Loucy (cell line): ENCODE measurements around the gene TMPRSS11B.
A peak's percentile ranks its signal among the peaks of the same experiment; 100 is the strongest.

Experiments
- H2AFZ ChIP-seq: fragments of 200-600 bp; sonication (generic); 2 replicates; pipeline ENCODE4 v1.6.0; 2016; ENCODE audit warnings: antibody characterized with exemption, mild to moderate bottlenecking, low read length, moderate library complexity
- H3F3A ChIP-seq: fragments of 200-600 bp; 2 replicates; pipeline ENCODE4 v1.6.0; 2016; ENCODE audit warnings: antibody characterized with exemption, low read depth, mild to moderate bottlenecking
- H3K27me3 ChIP-seq: fragments of 200-600 bp; sonication (generic); 2 replicates; pipeline ENCODE4 v1.6.1; 2014; ENCODE audit warnings: low read length, mild to moderate bottlenecking; ENCODE audit not compliant: insufficient read depth, poor library complexity, severe bottlenecking
- H3K36me3 ChIP-seq: fragments of 200-600 bp; sonication (generic); 2 replicates; pipeline ENCODE4 v1.6.1; 2016; ENCODE audit warnings: low read length; ENCODE audit not compliant: insufficient read depth
- H3K4me1 ChIP-seq: fragments of 200-600 bp; sonication (generic); 2 replicates; pipeline ENCODE4 v1.5.1; 2014; ENCODE audit warnings: low read length, mild to moderate bottlenecking; ENCODE audit not compliant: insufficient read depth, poor library complexity, severe bottlenecking
- H3K4me2 ChIP-seq: fragments of 200-600 bp; sonication (generic); 2 replicates; pipeline ENCODE4 v1.6.0; 2014; ENCODE audit warnings: antibody characterized with exemption, low read length, low read depth, mild to moderate bottlenecking; ENCODE audit not compliant: poor library complexity, severe bottlenecking
- H3K4me3 ChIP-seq: fragments of 200-600 bp; sonication (generic); 2 replicates; pipeline ENCODE4 v1.5.1; 2014; ENCODE audit warnings: low read length, mild to moderate bottlenecking, mixed read lengths; ENCODE audit not compliant: poor library complexity, severe bottlenecking
- H3K79me2 ChIP-seq: fragments of 200-600 bp; sonication (generic); 2 replicates; pipeline ENCODE4 v1.6.1; 2014; ENCODE audit warnings: low read length; ENCODE audit not compliant: insufficient read depth
- H3K9ac ChIP-seq: fragments of 200-600 bp; sonication (generic); 2 replicates; pipeline ENCODE4 v1.6.0; 2014; ENCODE audit warnings: mild to moderate bottlenecking, low read depth, low read length, moderate library complexity; ENCODE audit not compliant: poor library complexity, severe bottlenecking
- H3K9me2 ChIP-seq: fragments of 200-600 bp; sonication (generic); replicated peaks from 2 replicates; pipeline ENCODE4 v1.6.1; 2016; ENCODE audit warnings: low read depth, low read length, mixed read lengths
- H3K9me3 ChIP-seq: fragments of 200-600 bp; sonication (generic); 2 replicates; pipeline ENCODE4 v1.6.1; 2014; ENCODE audit warnings: mild to moderate bottlenecking, antibody characterized with exemption, low read length, low read depth; ENCODE audit not compliant: insufficient read depth
- H4K20me1 ChIP-seq: fragments of 200-600 bp; sonication (generic); 2 replicates; pipeline ENCODE4 v1.6.0; 2014; ENCODE audit warnings: antibody characterized with exemption, low read length, mild to moderate bottlenecking; ENCODE audit not compliant: insufficient read depth, poor library complexity, severe bottlenecking
- CTCF ChIP-seq: fragments of 200-600 bp; sonication (generic); conservative IDR thresholded peaks from 2 replicates; pipeline ENCODE4 v1.5.1; 2014; ENCODE audit warnings: mild to moderate bottlenecking, antibody characterized with exemption, low read length
- EZH2phosphoT487 ChIP-seq: fragments of 200-600 bp; IDR thresholded peaks from 2 replicates; pipeline ENCODE4 v1.6.1; 2018; ENCODE audit warnings: antibody characterized with exemption, mild to moderate bottlenecking, moderate library complexity, borderline replicate concordance

TMPRSS11B gene

GRCh38 chr4:68256284-68256683 lies 10.8 kb upstream of the TMPRSS11B start:
- H3K9me3 ChIP-seq: no peaks in the 10 kb centered on the region
- H3K79me2 ChIP-seq: no peaks in the 10 kb centered on the region
- no peaks in the 10 kb centered on the region for H3K9me2 ChIP-seq
- no peaks in the 10 kb centered on the region for H3K4me1 ChIP-seq
- H3K4me2 ChIP-seq: no peak overlapping the region
- H3K9ac ChIP-seq: no peak overlapping the region
- H3K36me3 ChIP-seq: no peaks in the 10 kb centered on the region
- no peaks in the 10 kb centered on the region for H4K20me1 ChIP-seq
- no peak overlapping the region for H3K4me3 ChIP-seq
- no peaks in the 10 kb centered on the region for H3K27me3 ChIP-seq
- TF ChIP-seq EZH2phosphoT487 (no peak), CTCF (no peak)
- H3F3A ChIP-seq: no peaks in the 10 kb centered on the region
- no peak overlapping the region for H2AFZ ChIP-seq

GRCh38 chr4:68250151-68250930 lies 4.8 kb upstream of the TMPRSS11B start:
- no peak for TF ChIP-seq CTCF
- TF ChIP-seq EZH2phosphoT487: no peak
- Histone ChIP-seq H3K4me3 (no peak overlapping the region), H3K36me3 (no peaks in the 10 kb centered on the region), H3K9me2 (no peaks in the 10 kb centered on the region), H4K20me1 (no peaks in the 10 kb centered on the region), H3K4me1 (no peaks in the 10 kb centered on the region), H3K9me3 (no peaks in the 10 kb centered on the region), H3K79me2 (no peaks in the 10 kb centered on the region), H3K27me3 (no peaks in the 10 kb centered on the region), H2AFZ (no peak overlapping the region), H3K4me2 (no peak overlapping the region), H3F3A (no peaks in the 10 kb centered on the region), H3K9ac (no peak overlapping the region)

- no peak for TF ChIP-seq CTCF
- no peak for TF ChIP-seq EZH2phosphoT487
- Histone ChIP-seq H3K9me2 (no peaks in the 10 kb centered on the region), H3F3A (no peaks in the 10 kb centered on the region), H3K27me3 (no peaks in the 10 kb centered on the region), H2AFZ (peak overlapping the region; percentile 40; the same call in 1 of the 2 replicates), H3K4me1 (no peaks in the 10 kb centered on the region), H3K9ac (no peak overlapping the region), H4K20me1 (no peaks in the 10 kb centered on the region), H3K79me2 (no peaks in the 10 kb centered on the region), H3K4me2 (no peak overlapping the region), H3K9me3 (no peaks in the 10 kb centered on the region), H3K4me3 (no peak overlapping the region), H3K36me3 (no peaks in the 10 kb centered on the region)
These were observed 3.9 kb upstream of the TMPRSS11B start for GRCh38 chr4:68249434-68249833.
